ENCODE measurements around the gene BICRA.

DNA sequence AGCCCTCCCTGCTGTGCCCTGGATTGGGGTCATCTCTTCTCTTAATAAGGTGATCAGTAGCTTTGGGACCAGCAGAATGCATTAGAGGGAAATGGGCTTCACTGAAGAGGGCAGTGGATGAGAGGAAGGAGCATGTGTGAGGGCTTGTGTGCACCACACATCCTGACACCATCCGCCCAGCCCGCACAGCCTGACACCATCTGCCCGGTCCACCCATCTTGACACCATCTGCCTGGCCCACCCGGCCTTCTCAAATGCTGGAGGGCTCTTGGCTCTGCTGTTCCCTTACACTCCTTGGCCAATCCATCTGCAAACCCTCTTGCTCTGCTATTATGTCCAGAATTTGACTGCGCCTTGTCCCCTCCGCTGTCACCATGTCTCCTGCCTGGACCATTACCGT lies 41.8 kb downstream of the BICRA start:
- TF ChIP-seq, protein P1, sequence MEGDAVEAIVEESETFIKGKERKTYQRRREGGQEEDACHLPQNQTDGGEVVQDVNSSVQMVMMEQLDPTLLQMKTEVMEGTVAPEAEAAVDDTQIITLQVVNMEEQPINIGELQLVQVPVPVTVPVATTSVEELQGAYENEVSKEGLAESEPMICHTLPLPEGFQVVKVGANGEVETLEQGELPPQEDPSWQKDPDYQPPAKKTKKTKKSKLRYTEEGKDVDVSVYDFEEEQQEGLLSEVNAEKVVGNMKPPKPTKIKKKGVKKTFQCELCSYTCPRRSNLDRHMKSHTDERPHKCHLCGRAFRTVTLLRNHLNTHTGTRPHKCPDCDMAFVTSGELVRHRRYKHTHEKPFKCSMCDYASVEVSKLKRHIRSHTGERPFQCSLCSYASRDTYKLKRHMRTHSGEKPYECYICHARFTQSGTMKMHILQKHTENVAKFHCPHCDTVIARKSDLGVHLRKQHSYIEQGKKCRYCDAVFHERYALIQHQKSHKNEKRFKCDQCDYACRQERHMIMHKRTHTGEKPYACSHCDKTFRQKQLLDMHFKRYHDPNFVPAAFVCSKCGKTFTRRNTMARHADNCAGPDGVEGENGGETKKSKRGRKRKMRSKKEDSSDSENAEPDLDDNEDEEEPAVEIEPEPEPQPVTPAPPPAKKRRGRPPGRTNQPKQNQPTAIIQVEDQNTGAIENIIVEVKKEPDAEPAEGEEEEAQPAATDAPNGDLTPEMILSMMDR (IDR thresholded peaks at IDR 0.05 in 2 of 3, conservative IDR thresholded peaks at IDR 0.05 in 1 of 3; ENCODE audit: insufficient read depth in 2 of 3, low read depth in 1 of 3, low read length in 3 of 3), result no peak
- TF ChIP-seq MYC (IDR thresholded peaks at IDR 0.05; ENCODE audit: low read depth, low read length) (no peak), MYC (CRISPR knock-in tag; IDR thresholded peaks at IDR 0.05; ENCODE audit: borderline replicate concordance, low read depth) (no peak), JUN (IDR thresholded peaks at IDR 0.05; ENCODE audit: borderline replicate concordance, low read depth, low read length) (no peak), JUN (CRISPR knock-in tag; IDR thresholded peaks at IDR 0.05; ENCODE audit: borderline replicate concordance) (no peak)
- TF ChIP-seq, protein P2, sequence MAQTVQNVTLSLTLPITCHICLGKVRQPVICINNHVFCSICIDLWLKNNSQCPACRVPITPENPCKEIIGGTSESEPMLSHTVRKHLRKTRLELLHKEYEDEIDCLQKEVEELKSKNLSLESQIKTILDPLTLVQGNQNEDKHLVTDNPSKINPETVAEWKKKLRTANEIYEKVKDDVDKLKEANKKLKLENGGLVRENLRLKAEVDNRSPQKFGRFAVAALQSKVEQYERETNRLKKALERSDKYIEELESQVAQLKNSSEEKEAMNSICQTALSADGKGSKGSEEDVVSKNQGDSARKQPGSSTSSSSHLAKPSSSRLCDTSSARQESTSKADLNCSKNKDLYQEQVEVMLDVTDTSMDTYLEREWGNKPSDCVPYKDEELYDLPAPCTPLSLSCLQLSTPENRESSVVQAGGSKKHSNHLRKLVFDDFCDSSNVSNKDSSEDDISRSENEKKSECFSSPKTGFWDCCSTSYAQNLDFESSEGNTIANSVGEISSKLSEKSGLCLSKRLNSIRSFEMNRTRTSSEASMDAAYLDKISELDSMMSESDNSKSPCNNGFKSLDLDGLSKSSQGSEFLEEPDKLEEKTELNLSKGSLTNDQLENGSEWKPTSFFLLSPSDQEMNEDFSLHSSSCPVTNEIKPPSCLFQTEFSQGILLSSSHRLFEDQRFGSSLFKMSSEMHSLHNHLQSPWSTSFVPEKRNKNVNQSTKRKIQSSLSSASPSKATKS (CRISPR knock-in tag; IDR thresholded peaks at IDR 0.05), result no peak
- TF ChIP-seq, protein P3, sequence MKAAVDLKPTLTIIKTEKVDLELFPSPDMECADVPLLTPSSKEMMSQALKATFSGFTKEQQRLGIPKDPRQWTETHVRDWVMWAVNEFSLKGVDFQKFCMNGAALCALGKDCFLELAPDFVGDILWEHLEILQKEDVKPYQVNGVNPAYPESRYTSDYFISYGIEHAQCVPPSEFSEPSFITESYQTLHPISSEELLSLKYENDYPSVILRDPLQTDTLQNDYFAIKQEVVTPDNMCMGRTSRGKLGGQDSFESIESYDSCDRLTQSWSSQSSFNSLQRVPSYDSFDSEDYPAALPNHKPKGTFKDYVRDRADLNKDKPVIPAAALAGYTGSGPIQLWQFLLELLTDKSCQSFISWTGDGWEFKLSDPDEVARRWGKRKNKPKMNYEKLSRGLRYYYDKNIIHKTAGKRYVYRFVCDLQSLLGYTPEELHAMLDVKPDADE (conservative IDR thresholded peaks at IDR 0.05; ENCODE audit: control insufficient read depth, low read depth, low read length), result no peak
- TF ChIP-seq, protein P4, sequence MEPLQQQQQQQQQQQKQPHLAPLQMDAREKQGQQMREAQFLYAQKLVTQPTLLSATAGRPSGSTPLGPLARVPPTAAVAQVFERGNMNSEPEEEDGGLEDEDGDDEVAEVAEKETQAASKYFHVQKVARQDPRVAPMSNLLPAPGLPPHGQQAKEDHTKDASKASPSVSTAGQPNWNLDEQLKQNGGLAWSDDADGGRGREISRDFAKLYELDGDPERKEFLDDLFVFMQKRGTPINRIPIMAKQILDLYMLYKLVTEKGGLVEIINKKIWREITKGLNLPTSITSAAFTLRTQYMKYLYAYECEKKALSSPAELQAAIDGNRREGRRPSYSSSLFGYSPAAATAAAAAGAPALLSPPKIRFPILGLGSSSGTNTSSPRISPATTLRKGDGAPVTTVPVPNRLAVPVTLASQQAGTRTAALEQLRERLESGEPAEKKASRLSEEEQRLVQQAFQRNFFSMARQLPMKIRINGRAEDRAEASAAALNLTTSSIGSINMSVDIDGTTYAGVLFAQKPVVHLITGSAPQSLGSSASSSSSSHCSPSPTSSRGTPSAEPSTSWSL (CRISPR knock-in tag; IDR thresholded peaks at IDR 0.05; ENCODE audit: borderline replicate concordance), result no peak

Measured in K562 (cell line).